Mononuclear cell (primary cell): ENCODE results near the gene SIRPB2. TPM values are rescaled to one million over a fixed set of nuclear protein-coding genes. Genes with fewer than 3 reads are reported as not detected.

ENCODE experiments used
- H3K27me3 ChIP-seq: 2 replicates; pipeline ENCODE4 v1.6.0; 2011; ENCODE audit warnings: low read length, control low read depth; ENCODE audit not compliant: insufficient read depth
- H3K4me1 ChIP-seq: 2 replicates; pipeline ENCODE4 v1.5.1; 2011; ENCODE audit warnings: mild to moderate bottlenecking, low read length, control low read depth; ENCODE audit not compliant: insufficient read depth
- H3K4me3 ChIP-seq: 2 replicates; pipeline ENCODE4 v1.5.1; 2011; ENCODE audit warnings: mild to moderate bottlenecking, low read length, moderate library complexity
- H3K9me3 ChIP-seq: 2 replicates; pipeline ENCODE4 v1.5.1; 2011; ENCODE audit warnings: low read depth, mild to moderate bottlenecking, control low read depth, low read length
- total RNA-seq: library from RNA; depleted of rRNA; stranded (reverse); fragments of >200 nt; gene quantifications from one replicate; pipeline ENCODE4 v1.2.3, GENCODE V29; 2012

Gene SIRPB2
- total RNA-seq: 8.8 TPM

GRCh38 chr20:1491281-1491840, at the start of gene SIRPB2:
Gene SIRPB2, minus strand, starts transcription at chr20:1491420. Its CDS starts 61 bp downstream, at chr20:1491359.
- peaks cover 62% of the 10 kb centered on the region for H3K4me1 ChIP-seq
- no peaks in the 10 kb centered on the region for H3K9me3 ChIP-seq
- H3K27me3 ChIP-seq: no peaks in the 10 kb centered on the region
- H3K4me3 ChIP-seq: peak within 1 kb of the TSS; percentile 58

- no peaks in the 10 kb centered on the region for H3K9me3 ChIP-seq
- no peaks in the 10 kb centered on the region for H3K27me3 ChIP-seq
- H3K4me1 ChIP-seq: peaks cover 40% of the 10 kb centered on the region
- H3K4me3 ChIP-seq: no peak overlapping the region
Measured at GRCh38 chr20:1539816-1540419, 48.7 kb upstream of the SIRPB2 start.

GRCh38 chr20:1538655-1539054, 47.4 kb upstream of the SIRPB2 start:
- Histone ChIP-seq H3K4me1 (peaks cover 51% of the 10 kb centered on the region), H3K4me3 (no peak overlapping the region), H3K27me3 (no peaks in the 10 kb centered on the region), H3K9me3 (no peaks in the 10 kb centered on the region)

- Histone ChIP-seq H3K4me3 (no peak overlapping the region), H3K27me3 (no peaks in the 10 kb centered on the region), H3K9me3 (no peaks in the 10 kb centered on the region), H3K4me1 (peaks cover 59% of the 10 kb centered on the region)
Measured at GRCh38 chr20:1537731-1538058, 46.5 kb upstream of the SIRPB2 start.

GRCh38 chr20:1536893-1537730, 45.9 kb upstream of the SIRPB2 start:
- Histone ChIP-seq H3K4me3 (no peak overlapping the region), H3K4me1 (peaks cover 59% of the 10 kb centered on the region), H3K27me3 (no peaks in the 10 kb centered on the region)

GRCh38 chr20:1535420-1536175, 44.4 kb upstream of the SIRPB2 start:
- H3K4me3 ChIP-seq: no peak overlapping the region
- H3K27me3 ChIP-seq: no peaks in the 10 kb centered on the region

More at GRCh38 chr20:1536893-1537730, 45.9 kb upstream of the SIRPB2 start:
- no peaks in the 10 kb centered on the region for H3K9me3 ChIP-seq

GRCh38 chr20:1534526-1534925, 43.3 kb upstream of the SIRPB2 start:
- Histone ChIP-seq H3K27me3 (no peaks in the 10 kb centered on the region), H3K9me3 (no peaks in the 10 kb centered on the region), H3K4me3 (no peak overlapping the region), H3K4me1 (peaks cover 59% of the 10 kb centered on the region)

More at GRCh38 chr20:1535420-1536175, 44.4 kb upstream of the SIRPB2 start:
- Histone ChIP-seq H3K4me1 (peaks cover 59% of the 10 kb centered on the region), H3K9me3 (no peaks in the 10 kb centered on the region)

- Histone ChIP-seq H3K27me3 (no peaks in the 10 kb centered on the region), H3K4me1 (peaks cover 50% of the 10 kb centered on the region), H3K4me3 (no peak overlapping the region), H3K9me3 (no peaks in the 10 kb centered on the region)
Measured at GRCh38 chr20:1533059-1533458, 41.8 kb upstream of the SIRPB2 start.

GRCh38 chr20:1528811-1529210, 37.6 kb upstream of the SIRPB2 start:
- Histone ChIP-seq H3K27me3 (no peaks in the 10 kb centered on the region), H3K4me1 (peaks cover 22% of the 10 kb centered on the region), H3K4me3 (no peak overlapping the region), H3K9me3 (no peaks in the 10 kb centered on the region)

GRCh38 chr20:1527923-1528322, 36.7 kb upstream of the SIRPB2 start:
- Histone ChIP-seq H3K4me3 (no peak overlapping the region), H3K4me1 (peaks cover 13% of the 10 kb centered on the region), H3K9me3 (no peaks in the 10 kb centered on the region), H3K27me3 (no peaks in the 10 kb centered on the region)

- H3K4me1 ChIP-seq: peaks cover 12% of the 10 kb centered on the region
- no peak overlapping the region for H3K4me3 ChIP-seq
- H3K27me3 ChIP-seq: no peaks in the 10 kb centered on the region
- H3K9me3 ChIP-seq: no peaks in the 10 kb centered on the region
Measured at GRCh38 chr20:1526896-1527295, 35.7 kb upstream of the SIRPB2 start.

- peaks cover 12% of the 10 kb centered on the region for H3K4me1 ChIP-seq
- no peaks in the 10 kb centered on the region for H3K9me3 ChIP-seq
- no peak overlapping the region for H3K4me3 ChIP-seq
- H3K27me3 ChIP-seq: no peaks in the 10 kb centered on the region
Measured at GRCh38 chr20:1526310-1526709, 35.1 kb upstream of the SIRPB2 start.

- H3K4me1 ChIP-seq: peaks cover 12% of the 10 kb centered on the region
- H3K27me3 ChIP-seq: no peaks in the 10 kb centered on the region
- H3K4me3 ChIP-seq: no peak overlapping the region
- H3K9me3 ChIP-seq: no peaks in the 10 kb centered on the region
Measured at GRCh38 chr20:1524004-1524403, 32.8 kb upstream of the SIRPB2 start.

- H3K9me3 ChIP-seq: no peaks in the 10 kb centered on the region
- H3K4me1 ChIP-seq: no peaks in the 10 kb centered on the region
- no peaks in the 10 kb centered on the region for H3K27me3 ChIP-seq
- no peak overlapping the region for H3K4me3 ChIP-seq
Measured at GRCh38 chr20:1517010-1517409, 25.8 kb upstream of the SIRPB2 start.

GRCh38 chr20:1513801-1514200, 22.6 kb upstream of the SIRPB2 start:
- Histone ChIP-seq H3K4me1 (peaks cover 6% of the 10 kb centered on the region), H3K4me3 (no peak overlapping the region), H3K27me3 (no peaks in the 10 kb centered on the region), H3K9me3 (no peaks in the 10 kb centered on the region)
